ENCODE data around the gene TSPOAP1.

Gene TSPOAP1

DNA sequence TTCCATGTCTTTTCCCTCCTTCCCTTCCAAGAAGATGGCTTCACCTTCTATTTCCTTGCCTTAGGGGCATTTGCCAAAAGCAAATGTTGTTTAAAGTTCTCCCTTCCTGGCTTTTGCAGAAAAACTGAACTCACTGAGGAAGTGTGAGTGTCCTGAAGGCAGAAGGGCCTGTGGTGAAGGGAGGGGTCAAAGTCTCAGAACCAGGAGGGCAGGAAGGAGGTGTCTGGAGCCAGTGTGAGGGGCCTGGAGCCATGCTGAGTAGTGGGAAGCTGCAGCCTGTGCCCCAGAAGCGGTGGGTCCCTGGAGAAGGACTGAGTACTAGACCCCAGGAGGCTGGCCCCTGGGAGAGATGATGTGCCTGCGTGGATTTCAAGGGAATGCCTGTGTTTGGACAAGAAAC, 47.2 kb upstream of the TSPOAP1 start:
- TF ChIP-seq TAF1 (IDR thresholded peaks at IDR 0.05; ENCODE audit: borderline replicate concordance, insufficient read depth, low read length) = no peak
- no peak for TF ChIP-seq POLR2AphosphoS5 (IDR thresholded peaks at IDR 0.05; ENCODE audit: low read depth, low read length)
- TF ChIP-seq, protein P1, sequence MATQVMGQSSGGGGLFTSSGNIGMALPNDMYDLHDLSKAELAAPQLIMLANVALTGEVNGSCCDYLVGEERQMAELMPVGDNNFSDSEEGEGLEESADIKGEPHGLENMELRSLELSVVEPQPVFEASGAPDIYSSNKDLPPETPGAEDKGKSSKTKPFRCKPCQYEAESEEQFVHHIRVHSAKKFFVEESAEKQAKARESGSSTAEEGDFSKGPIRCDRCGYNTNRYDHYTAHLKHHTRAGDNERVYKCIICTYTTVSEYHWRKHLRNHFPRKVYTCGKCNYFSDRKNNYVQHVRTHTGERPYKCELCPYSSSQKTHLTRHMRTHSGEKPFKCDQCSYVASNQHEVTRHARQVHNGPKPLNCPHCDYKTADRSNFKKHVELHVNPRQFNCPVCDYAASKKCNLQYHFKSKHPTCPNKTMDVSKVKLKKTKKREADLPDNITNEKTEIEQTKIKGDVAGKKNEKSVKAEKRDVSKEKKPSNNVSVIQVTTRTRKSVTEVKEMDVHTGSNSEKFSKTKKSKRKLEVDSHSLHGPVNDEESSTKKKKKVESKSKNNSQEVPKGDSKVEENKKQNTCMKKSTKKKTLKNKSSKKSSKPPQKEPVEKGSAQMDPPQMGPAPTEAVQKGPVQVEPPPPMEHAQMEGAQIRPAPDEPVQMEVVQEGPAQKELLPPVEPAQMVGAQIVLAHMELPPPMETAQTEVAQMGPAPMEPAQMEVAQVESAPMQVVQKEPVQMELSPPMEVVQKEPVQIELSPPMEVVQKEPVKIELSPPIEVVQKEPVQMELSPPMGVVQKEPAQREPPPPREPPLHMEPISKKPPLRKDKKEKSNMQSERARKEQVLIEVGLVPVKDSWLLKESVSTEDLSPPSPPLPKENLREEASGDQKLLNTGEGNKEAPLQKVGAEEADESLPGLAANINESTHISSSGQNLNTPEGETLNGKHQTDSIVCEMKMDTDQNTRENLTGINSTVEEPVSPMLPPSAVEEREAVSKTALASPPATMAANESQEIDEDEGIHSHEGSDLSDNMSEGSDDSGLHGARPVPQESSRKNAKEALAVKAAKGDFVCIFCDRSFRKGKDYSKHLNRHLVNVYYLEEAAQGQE (IDR thresholded peaks at IDR 0.05; ENCODE audit: insufficient read depth in 1 of 2, low read depth in 2 of 2, low read length in 2 of 2) = no peak
- TF ChIP-seq FOXP2 (optimal IDR thresholded peaks at IDR 0.05; ENCODE audit: borderline replicate concordance, extremely low read depth, extremely low read length, insufficient read depth) = no peak
- TF ChIP-seq SIN3A (IDR thresholded peaks at IDR 0.05; ENCODE audit: borderline replicate concordance, insufficient read depth, low read length) = no peak

DNA sequence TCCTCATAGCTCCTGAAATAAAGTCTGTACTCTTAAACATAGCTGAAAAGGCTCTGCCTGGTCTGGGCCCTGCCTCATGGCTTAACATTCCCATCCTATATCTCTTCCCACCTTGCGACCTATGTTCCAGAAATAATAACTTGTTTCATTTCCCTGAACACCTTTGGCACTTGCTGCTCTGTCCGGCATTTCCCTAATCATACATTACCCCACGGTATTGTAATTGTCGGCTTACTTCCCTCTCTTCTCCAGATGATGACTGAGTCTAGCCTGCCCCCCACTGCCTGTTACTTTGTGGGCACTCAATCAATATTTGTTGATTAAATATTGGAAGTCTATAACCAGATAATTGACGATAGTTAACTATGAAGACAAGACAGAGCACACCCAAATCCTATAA, 46.7 kb upstream of the TSPOAP1 start:
- TF ChIP-seq FOXP2 (optimal IDR thresholded peaks at IDR 0.05; ENCODE audit: borderline replicate concordance, extremely low read depth, extremely low read length, insufficient read depth) = no peak
- TF ChIP-seq, protein P1 (IDR thresholded peaks at IDR 0.05; ENCODE audit: insufficient read depth in 1 of 2, low read depth in 2 of 2, low read length in 2 of 2) = no peak
- no peak for TF ChIP-seq POLR2AphosphoS5 (IDR thresholded peaks at IDR 0.05; ENCODE audit: low read depth, low read length)
- TF ChIP-seq SIN3A (IDR thresholded peaks at IDR 0.05; ENCODE audit: borderline replicate concordance, insufficient read depth, low read length) = no peak
- TF ChIP-seq TAF1 (IDR thresholded peaks at IDR 0.05; ENCODE audit: borderline replicate concordance, insufficient read depth, low read length) = no peak

DNA sequence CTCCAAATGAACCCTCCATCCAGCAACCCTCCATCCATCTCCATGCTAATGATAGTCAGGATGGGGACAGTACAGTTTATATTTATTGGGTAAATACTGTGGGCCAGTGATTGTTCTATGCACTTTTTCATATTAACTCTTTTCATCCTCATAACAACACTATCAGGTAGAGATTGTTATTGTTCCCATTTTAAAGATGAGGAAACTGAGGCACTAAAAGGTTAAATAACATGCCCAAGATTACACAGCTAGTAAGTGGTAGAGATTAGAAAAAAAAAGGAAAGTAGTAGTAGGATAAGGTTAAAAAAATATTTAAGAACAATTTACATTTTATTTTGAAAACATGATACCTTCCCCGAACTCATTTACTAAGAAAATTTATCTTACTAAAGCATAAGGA, 45.3 kb upstream of the TSPOAP1 start:
- TF ChIP-seq TAF1 (IDR thresholded peaks at IDR 0.05; ENCODE audit: borderline replicate concordance, insufficient read depth, low read length) (no peak), FOXP2 (optimal IDR thresholded peaks at IDR 0.05; ENCODE audit: borderline replicate concordance, extremely low read depth, extremely low read length, insufficient read depth) (no peak), POLR2AphosphoS5 (IDR thresholded peaks at IDR 0.05; ENCODE audit: low read depth, low read length) (no peak), SIN3A (IDR thresholded peaks at IDR 0.05; ENCODE audit: borderline replicate concordance, insufficient read depth, low read length) (no peak)
- TF ChIP-seq, protein P1 (IDR thresholded peaks at IDR 0.05; ENCODE audit: insufficient read depth in 1 of 2, low read depth in 2 of 2, low read length in 2 of 2) = no peak

DNA sequence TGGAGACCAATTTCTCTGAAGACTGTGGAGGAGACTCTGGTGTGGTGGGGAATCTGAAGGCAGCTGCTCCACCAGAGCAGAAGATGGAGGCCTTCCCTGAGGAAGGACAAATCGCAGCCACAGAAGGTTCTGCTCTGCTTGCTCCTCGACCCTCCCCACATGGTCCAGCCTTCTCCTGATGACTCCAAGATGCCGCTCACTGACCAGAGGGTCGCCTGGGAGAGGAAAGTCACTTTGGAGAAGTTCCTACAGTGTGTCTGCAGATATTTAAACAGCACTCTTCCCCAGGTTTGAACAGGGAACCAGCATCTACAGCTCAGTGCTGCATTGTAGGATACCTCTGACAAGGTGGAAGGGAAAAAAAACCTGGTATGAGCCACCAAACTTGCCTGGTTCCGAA, 44.4 kb upstream of the TSPOAP1 start:
- TF ChIP-seq TAF1 (IDR thresholded peaks at IDR 0.05; ENCODE audit: borderline replicate concordance, insufficient read depth, low read length) (no peak), POLR2AphosphoS5 (IDR thresholded peaks at IDR 0.05; ENCODE audit: low read depth, low read length) (no peak), SIN3A (IDR thresholded peaks at IDR 0.05; ENCODE audit: borderline replicate concordance, insufficient read depth, low read length) (no peak), FOXP2 (optimal IDR thresholded peaks at IDR 0.05; ENCODE audit: borderline replicate concordance, extremely low read depth, extremely low read length, insufficient read depth) (no peak)
- TF ChIP-seq, protein P1 (IDR thresholded peaks at IDR 0.05; ENCODE audit: insufficient read depth in 1 of 2, low read depth in 2 of 2, low read length in 2 of 2) = no peak

Measured in PFSK-1 (cell line).